ENCODE results near the gene C14orf119.

Gene C14orf119

DNA sequence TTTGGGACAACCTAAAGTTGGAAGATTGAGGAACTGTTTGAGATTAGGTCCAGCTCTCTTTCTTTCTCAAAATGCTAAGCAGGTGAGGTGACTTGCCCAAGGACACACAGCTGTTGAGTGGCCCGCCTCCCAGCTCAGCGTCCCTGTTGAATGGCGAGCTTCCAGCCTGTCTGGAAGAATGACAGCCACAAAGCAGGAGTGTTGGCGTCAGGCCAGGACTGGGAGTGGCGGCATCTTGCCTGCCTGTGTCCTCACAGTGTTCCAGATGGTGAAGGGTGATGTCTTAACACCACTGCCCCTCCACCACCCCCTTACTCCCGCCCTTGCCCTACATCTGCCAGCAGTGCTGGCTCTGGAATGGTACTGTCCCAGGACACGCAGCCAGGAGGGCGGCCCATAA lies 28.1 kb downstream of the C14orf119 start:
- H3K4me3 ChIP-seq (ENCODE audit: low read depth, low read length), result no peak overlapping the region
- TF ChIP-seq, protein P1, sequence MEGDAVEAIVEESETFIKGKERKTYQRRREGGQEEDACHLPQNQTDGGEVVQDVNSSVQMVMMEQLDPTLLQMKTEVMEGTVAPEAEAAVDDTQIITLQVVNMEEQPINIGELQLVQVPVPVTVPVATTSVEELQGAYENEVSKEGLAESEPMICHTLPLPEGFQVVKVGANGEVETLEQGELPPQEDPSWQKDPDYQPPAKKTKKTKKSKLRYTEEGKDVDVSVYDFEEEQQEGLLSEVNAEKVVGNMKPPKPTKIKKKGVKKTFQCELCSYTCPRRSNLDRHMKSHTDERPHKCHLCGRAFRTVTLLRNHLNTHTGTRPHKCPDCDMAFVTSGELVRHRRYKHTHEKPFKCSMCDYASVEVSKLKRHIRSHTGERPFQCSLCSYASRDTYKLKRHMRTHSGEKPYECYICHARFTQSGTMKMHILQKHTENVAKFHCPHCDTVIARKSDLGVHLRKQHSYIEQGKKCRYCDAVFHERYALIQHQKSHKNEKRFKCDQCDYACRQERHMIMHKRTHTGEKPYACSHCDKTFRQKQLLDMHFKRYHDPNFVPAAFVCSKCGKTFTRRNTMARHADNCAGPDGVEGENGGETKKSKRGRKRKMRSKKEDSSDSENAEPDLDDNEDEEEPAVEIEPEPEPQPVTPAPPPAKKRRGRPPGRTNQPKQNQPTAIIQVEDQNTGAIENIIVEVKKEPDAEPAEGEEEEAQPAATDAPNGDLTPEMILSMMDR (conservative IDR thresholded peaks at IDR 0.05; ENCODE audit: low read depth, low read length), result no peak
- DNase-seq (ENCODE audit: low read depth), result no peak

GRCh38 chr14:23124337-23124954 lies 29.1 kb downstream of the C14orf119 start:
- TF ChIP-seq, protein P1 (conservative IDR thresholded peaks at IDR 0.05; ENCODE audit: low read depth, low read length), result no peak
- no peak for DNase-seq (ENCODE audit: low read depth)
- no peak overlapping the region for H3K4me3 ChIP-seq (ENCODE audit: low read depth, low read length)

GRCh38 chr14:23125011-23125410 lies 29.7 kb downstream of the C14orf119 start:
- no peak for DNase-seq (ENCODE audit: low read depth)
- TF ChIP-seq, protein P1 (conservative IDR thresholded peaks at IDR 0.05; ENCODE audit: low read depth, low read length), result no peak
- no peak overlapping the region for H3K4me3 ChIP-seq (ENCODE audit: low read depth, low read length)

DNA sequence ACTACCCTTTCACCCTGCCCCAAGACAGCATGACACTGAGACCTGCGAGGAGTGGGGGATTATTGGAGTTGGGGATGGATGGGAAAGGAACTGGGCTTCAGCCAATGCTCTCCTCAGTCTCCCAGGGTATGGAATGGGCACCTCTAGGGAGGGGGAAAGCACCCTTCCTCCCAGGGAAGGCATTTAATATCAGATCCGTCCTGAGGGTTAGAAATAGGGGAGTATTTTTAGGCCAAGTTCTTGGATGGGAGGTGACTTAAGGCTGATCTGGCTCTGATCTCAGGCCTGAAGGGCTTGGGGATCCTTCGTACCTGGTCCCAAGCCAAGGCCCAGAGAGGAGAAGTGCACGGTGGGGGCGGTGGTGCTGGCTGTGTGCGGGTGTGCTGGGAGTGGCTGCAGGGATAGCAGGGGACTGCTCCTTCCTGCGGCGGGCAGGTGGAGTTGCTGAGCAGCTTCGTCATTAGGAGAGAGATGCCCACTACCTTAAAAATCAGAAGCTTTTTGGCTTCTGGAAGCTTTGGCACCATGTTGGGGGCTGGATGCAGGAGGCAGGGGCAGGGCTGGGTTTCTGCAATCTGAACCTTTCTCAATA lies 30.7 kb downstream of the C14orf119 start:
- no peak for DNase-seq (ENCODE audit: low read depth)
- TF ChIP-seq, protein P1 (conservative IDR thresholded peaks at IDR 0.05; ENCODE audit: low read depth, low read length), result no peak
- H3K4me3 ChIP-seq (ENCODE audit: low read depth, low read length), result no peak overlapping the region

GRCh38 chr14:23126548-23127278 lies 31.4 kb downstream of the C14orf119 start:
- TF ChIP-seq, protein P1 (conservative IDR thresholded peaks at IDR 0.05; ENCODE audit: low read depth, low read length), result no peak
- no peak overlapping the region for H3K4me3 ChIP-seq (ENCODE audit: low read depth, low read length)
- no peak for DNase-seq (ENCODE audit: low read depth)

DNA sequence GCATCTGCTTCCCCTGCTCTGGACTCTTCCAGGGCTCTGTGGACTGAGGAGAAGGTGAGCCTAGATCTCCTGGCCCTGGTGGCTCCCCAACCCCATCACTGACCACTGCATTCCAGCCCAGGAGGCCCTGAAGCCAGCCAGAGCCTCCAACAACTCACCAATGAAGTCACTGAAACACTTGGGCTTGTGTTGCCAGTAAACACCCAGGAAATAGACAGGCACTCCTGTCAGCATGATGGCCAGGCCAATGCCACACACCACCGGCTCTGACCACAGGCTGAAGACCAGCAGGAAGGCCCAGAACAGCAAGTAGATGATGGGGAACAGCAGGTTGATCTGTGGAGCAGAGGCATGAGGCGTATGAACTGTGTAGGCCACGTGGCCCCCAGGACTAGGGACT lies 32.6 kb downstream of the C14orf119 start:
- TF ChIP-seq, protein P1 (conservative IDR thresholded peaks at IDR 0.05; ENCODE audit: low read depth, low read length), result no peak
- no peak overlapping the region for H3K4me3 ChIP-seq (ENCODE audit: low read depth, low read length)

More for the DNA sequence above, 32.6 kb downstream of the C14orf119 start:
- no peak for DNase-seq (ENCODE audit: low read depth)
